ENCODE results near the gene KRT17.

The KRT17 gene

DNA sequence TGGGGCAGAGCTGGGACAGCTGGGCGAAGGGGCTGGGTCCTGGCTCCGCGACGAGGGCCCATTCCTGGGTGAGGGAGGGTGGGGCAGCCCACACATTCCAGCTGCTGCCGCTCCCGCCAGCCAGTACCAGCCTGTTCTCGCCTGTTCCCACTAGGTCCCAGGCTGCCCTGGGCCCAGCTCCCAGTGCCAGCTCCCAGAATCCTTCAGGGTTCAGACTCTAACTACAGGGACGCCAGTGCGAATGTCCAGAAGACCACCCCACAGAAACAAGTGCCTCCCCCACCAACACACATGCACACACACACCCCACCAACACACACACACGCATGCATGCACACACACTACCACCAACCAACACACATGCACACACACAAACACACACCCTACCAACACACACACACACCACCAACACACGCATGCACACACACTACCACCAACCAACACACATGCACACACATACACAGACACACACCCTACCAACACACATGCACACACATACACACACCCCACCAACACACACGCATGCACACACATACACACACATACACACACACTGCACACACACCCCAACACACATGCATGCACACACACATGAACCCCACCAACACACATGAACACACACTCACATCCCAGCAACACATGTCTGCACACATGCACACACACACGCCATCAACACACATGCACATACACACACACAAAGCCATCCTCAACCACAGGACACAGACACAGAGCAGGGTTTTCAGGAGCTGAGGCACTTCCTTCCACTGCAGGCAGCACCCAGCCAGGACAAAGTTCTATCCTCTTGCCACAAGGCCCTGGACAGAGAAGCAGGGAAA lies 27.5 kb upstream of the KRT17 start:
- H2BK120ac ChIP-seq (ENCODE audit: insufficient read depth, low read length, poor library complexity), result no peak overlapping the region
- H4K91ac ChIP-seq (ENCODE audit: low read depth, low read length), result no peak overlapping the region
- H3K14ac ChIP-seq (ENCODE audit: low read length), result no peak overlapping the region
- H3K79me1 ChIP-seq (ENCODE audit: low read length), result peaks cover 17% of the 10 kb centered on the region
- peak overlapping the region; percentile 50 for H3K4me3 ChIP-seq (ENCODE audit: low read depth, low read length)
- no peak overlapping the region for H3K4ac ChIP-seq (ENCODE audit: low read depth, low read length)
- peaks cover 3% of the 10 kb centered on the region for H3K79me2 ChIP-seq (ENCODE audit: control insufficient read depth, insufficient read depth, low read length, poor library complexity)
- H4K8ac ChIP-seq (ENCODE audit: low read depth, low read length), result no peak overlapping the region
- H3K9me3 ChIP-seq (ENCODE audit: insufficient read depth, low read depth, low read length), result peaks cover 4% of the 10 kb centered on the region
- no peak overlapping the region for H2AFZ ChIP-seq (ENCODE audit: insufficient read depth, low read length, poor library complexity)
- WGBS (ENCODE audit: extremely low coverage, insufficient coverage, insufficient read length), result no CpG with 5 or more reads among the region's 13 CpGs
- no peak overlapping the region for H3K18ac ChIP-seq (ENCODE audit: low read length)
- H3K23ac ChIP-seq (ENCODE audit: low read length), result peak overlapping the region; percentile 22
- no peak overlapping the region for H2AK5ac ChIP-seq (ENCODE audit: low read length)
- no peak overlapping the region for H4K12ac ChIP-seq (ENCODE audit: low read depth, low read length)
- H3K36me3 ChIP-seq (ENCODE audit: control insufficient read depth in 1 of 2, insufficient read depth in 2 of 2, low read length in 2 of 2), result no peaks in the 10 kb centered on the region
- H3K9ac ChIP-seq (ENCODE audit: low read length), result no peak overlapping the region
- no peak overlapping the region for H2BK5ac ChIP-seq (ENCODE audit: low read depth, low read length, poor library complexity)
- no peak overlapping the region for H3K4me2 ChIP-seq (ENCODE audit: low read length)
- no peak for DNase-seq
- H2BK12ac ChIP-seq (ENCODE audit: low read length), result no peak overlapping the region
- peaks cover 17 to 25% of the 10 kb centered on the region in 2 experiments for H3K4me1 ChIP-seq (ENCODE audit: control insufficient read depth in 1 of 2, insufficient read depth in 2 of 2, low read length in 2 of 2)
- no peaks in the 10 kb centered on the region for H3K27me3 ChIP-seq (ENCODE audit: insufficient read depth, low read length)
- no peak overlapping the region for H3K27ac ChIP-seq (ENCODE audit: low read depth, low read length)

DNA sequence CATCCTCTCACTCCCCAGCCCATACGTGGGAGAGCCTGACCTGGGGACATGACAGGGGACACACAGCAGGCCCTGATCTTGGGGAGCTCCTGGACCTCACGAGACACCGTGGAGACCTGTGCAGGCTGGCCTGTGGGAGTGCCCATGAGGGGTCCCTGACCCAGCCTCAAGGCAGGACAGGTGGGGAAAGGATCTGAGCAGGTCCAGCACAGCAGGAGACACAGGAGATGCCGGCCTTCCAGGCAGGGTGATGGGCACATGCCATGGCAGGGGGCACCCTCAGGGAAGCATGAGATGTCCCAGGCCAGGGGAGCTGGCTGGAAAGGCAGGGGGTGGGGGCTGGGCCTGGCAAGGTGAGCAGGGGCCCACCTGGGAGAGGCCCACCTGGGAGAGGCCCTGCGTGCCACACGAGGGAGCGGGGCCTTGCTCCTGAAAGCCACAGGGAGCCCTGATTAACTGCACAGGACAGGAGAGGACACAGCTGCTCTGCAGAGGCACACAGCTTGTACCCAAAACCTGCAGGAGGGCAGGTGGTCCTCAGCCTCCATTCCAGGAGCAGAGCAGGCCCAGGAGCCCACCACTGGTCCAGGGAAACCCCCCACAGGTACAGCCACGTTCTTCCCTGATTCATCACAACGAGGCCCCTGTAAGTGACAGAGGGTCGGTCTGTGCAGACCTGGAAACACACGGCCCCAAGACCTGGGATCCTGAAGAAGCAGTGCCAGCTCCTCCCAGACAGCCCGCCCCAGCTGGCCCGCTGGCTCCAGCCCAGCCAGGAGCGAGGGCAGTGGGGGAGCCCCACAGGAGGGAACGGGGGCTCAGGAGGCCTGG lies 26.6 kb upstream of the KRT17 start:
- Histone ChIP-seq H2AFZ (ENCODE audit: insufficient read depth, low read length, poor library complexity) (no peak overlapping the region), H3K4me1 (ENCODE audit: control insufficient read depth in 1 of 2, insufficient read depth in 2 of 2, low read length in 2 of 2) (peaks cover 20 to 25% of the 10 kb centered on the region in 2 experiments), H3K4me2 (ENCODE audit: low read length) (no peak overlapping the region), H3K27ac (ENCODE audit: low read depth, low read length) (no peak overlapping the region), H2BK5ac (ENCODE audit: low read depth, low read length, poor library complexity) (no peak overlapping the region), H4K12ac (ENCODE audit: low read depth, low read length) (no peak overlapping the region), H3K4ac (ENCODE audit: low read depth, low read length) (no peak overlapping the region), H3K9ac (ENCODE audit: low read length) (no peak overlapping the region), H2AK5ac (ENCODE audit: low read length) (no peak overlapping the region), H4K8ac (ENCODE audit: low read depth, low read length) (no peak overlapping the region), H3K79me1 (ENCODE audit: low read length) (peaks cover 20% of the 10 kb centered on the region), H3K18ac (ENCODE audit: low read length) (no peak overlapping the region), H3K14ac (ENCODE audit: low read length) (no peak overlapping the region), H3K23ac (ENCODE audit: low read length) (no peak overlapping the region), H2BK120ac (ENCODE audit: insufficient read depth, low read length, poor library complexity) (no peak overlapping the region), H3K27me3 (ENCODE audit: insufficient read depth, low read length) (no peaks in the 10 kb centered on the region), H3K36me3 (ENCODE audit: control insufficient read depth in 1 of 2, insufficient read depth in 2 of 2, low read length in 2 of 2) (no peaks in the 10 kb centered on the region), H3K79me2 (ENCODE audit: control insufficient read depth, insufficient read depth, low read length, poor library complexity) (peaks cover 3% of the 10 kb centered on the region), H2BK12ac (ENCODE audit: low read length) (no peak overlapping the region), H4K91ac (ENCODE audit: low read depth, low read length) (no peak overlapping the region), H3K4me3 (ENCODE audit: low read depth, low read length) (no peak overlapping the region), H3K9me3 (ENCODE audit: insufficient read depth, low read depth, low read length) (peaks cover 2% of the 10 kb centered on the region)
- WGBS (ENCODE audit: extremely low coverage, insufficient coverage, insufficient read length), result no CpG with 5 or more reads among the region's 15 CpGs
- no peak for DNase-seq

DNA sequence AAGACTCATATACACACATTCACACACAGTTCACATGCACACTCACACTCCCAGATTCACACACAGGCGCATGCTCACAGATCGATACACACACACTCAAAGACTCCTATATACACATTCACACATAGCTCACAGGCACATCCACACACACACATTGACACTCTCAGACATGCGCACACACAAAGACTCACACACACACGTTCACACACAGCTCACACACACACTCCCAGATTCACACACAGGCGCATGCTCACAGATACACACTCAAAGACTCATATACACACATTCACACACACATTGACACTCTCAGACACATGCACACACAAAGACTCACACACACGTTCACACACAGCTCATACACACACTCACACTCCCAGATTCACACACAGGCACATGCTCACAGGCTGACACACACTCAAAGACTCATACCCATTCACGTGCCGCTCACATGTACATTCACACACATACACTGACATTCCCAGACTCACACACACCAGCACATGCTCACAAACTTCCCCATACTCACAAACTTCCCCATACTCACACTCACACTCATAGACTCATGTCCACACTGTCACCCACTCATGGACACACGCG lies 25.6 kb upstream of the KRT17 start:
- Histone ChIP-seq H4K91ac (ENCODE audit: low read depth, low read length) (no peak overlapping the region), H4K12ac (ENCODE audit: low read depth, low read length) (no peak overlapping the region), H3K4me1 (ENCODE audit: control insufficient read depth in 1 of 2, insufficient read depth in 2 of 2, low read length in 2 of 2) (peaks cover 20 to 25% of the 10 kb centered on the region in 2 experiments), H3K4ac (ENCODE audit: low read depth, low read length) (no peak overlapping the region), H2BK120ac (ENCODE audit: insufficient read depth, low read length, poor library complexity) (no peak overlapping the region), H2AFZ (ENCODE audit: insufficient read depth, low read length, poor library complexity) (no peak overlapping the region), H3K23ac (ENCODE audit: low read length) (no peak overlapping the region), H3K79me1 (ENCODE audit: low read length) (peaks cover 18% of the 10 kb centered on the region), H3K14ac (ENCODE audit: low read length) (no peak overlapping the region), H3K4me3 (ENCODE audit: low read depth, low read length) (peak overlapping the region; percentile 26), H2BK5ac (ENCODE audit: low read depth, low read length, poor library complexity) (no peak overlapping the region), H3K79me2 (ENCODE audit: control insufficient read depth, insufficient read depth, low read length, poor library complexity) (peaks cover 3% of the 10 kb centered on the region), H3K36me3 (ENCODE audit: control insufficient read depth in 1 of 2, insufficient read depth in 2 of 2, low read length in 2 of 2) (no peaks in the 10 kb centered on the region), H3K27ac (ENCODE audit: low read depth, low read length) (no peak overlapping the region), H2BK12ac (ENCODE audit: low read length) (no peak overlapping the region), H3K4me2 (ENCODE audit: low read length) (no peak overlapping the region), H3K9ac (ENCODE audit: low read length) (no peak overlapping the region), H4K8ac (ENCODE audit: low read depth, low read length) (no peak overlapping the region), H3K27me3 (ENCODE audit: insufficient read depth, low read length) (no peaks in the 10 kb centered on the region), H3K9me3 (ENCODE audit: insufficient read depth, low read depth, low read length) (peaks cover 2% of the 10 kb centered on the region), H3K18ac (ENCODE audit: low read length) (no peak overlapping the region), H2AK5ac (ENCODE audit: low read length) (no peak overlapping the region)
- WGBS (ENCODE audit: extremely low coverage, insufficient coverage, insufficient read length), result 100% methylated on average over 2 of the region's 10 CpGs
- no peak for DNase-seq

DNA sequence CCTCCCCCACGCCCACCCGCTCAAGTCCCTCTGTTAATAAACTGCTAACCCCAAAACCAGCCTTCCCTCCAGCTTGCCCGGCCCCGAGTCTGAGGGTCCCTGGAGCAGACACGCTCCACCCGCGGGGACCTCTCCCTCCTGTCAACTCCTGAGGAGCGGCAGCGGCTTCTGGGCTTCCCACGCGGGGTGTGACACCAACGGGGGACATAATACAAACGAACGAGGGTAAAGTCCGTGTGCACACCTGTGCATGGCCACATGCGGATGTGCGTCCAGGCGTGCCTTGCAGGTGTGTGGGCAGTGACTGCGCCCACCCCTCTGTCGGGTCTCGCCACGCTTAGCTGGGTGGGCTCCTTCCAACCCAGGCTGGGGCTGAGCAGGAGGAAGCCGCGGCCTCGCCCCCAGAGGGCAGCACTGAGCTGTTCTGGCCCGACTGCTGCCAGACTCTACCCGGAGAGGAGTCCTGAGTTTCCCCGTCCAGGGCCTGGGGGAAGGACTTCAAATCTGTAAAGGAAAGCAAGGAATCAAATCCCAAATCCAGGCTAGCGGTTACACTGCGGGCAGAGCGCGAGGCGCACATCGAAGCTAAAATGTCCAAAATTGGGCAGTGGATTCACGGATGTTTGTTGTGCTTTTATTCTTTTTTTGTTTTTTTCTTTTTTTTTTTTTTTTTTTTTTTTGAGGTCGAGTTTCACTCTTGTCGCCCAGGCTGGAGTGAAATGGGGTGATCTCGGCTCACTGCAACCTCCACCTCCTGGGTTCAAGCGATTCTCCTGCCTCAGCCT lies 24.2 kb upstream of the KRT17 start:
- Histone ChIP-seq H2BK12ac (ENCODE audit: low read length) (peak overlapping the region; percentile 55), H3K9me3 (ENCODE audit: insufficient read depth, low read depth, low read length) (peaks cover 2% of the 10 kb centered on the region), H2AK5ac (ENCODE audit: low read length) (no peak overlapping the region), H3K27me3 (ENCODE audit: insufficient read depth, low read length) (no peaks in the 10 kb centered on the region), H3K9ac (ENCODE audit: low read length) (peak overlapping the region; percentile 54), H3K18ac (ENCODE audit: low read length) (peak overlapping the region; percentile 32), H3K79me1 (ENCODE audit: low read length) (peaks cover 15% of the 10 kb centered on the region), H2BK120ac (ENCODE audit: insufficient read depth, low read length, poor library complexity) (peak overlapping the region; percentile 65), H3K27ac (ENCODE audit: low read depth, low read length) (no peak overlapping the region), H4K12ac (ENCODE audit: low read depth, low read length) (no peak overlapping the region), H3K36me3 (ENCODE audit: control insufficient read depth in 1 of 2, insufficient read depth in 2 of 2, low read length in 2 of 2) (no peaks in the 10 kb centered on the region), H3K4me3 (ENCODE audit: low read depth, low read length) (no peak overlapping the region), H3K4ac (ENCODE audit: low read depth, low read length) (peak overlapping the region; percentile 27), H3K23ac (ENCODE audit: low read length) (no peak overlapping the region), H3K79me2 (ENCODE audit: control insufficient read depth, insufficient read depth, low read length, poor library complexity) (peaks cover 3% of the 10 kb centered on the region), H3K14ac (ENCODE audit: low read length) (peak overlapping the region; percentile 69), H4K91ac (ENCODE audit: low read depth, low read length) (peak overlapping the region; percentile 58), H3K4me2 (ENCODE audit: low read length) (peak overlapping the region; percentile 69), H2AFZ (ENCODE audit: insufficient read depth, low read length, poor library complexity) (peak overlapping the region; percentile 65), H3K4me1 (ENCODE audit: control insufficient read depth in 1 of 2, insufficient read depth in 2 of 2, low read length in 2 of 2) (peaks cover 16% of the 10 kb centered on the region in 2 experiments), H4K8ac (ENCODE audit: low read depth, low read length) (peak overlapping the region; percentile 56), H2BK5ac (ENCODE audit: low read depth, low read length, poor library complexity) (peak overlapping the region; percentile 15)
- WGBS (ENCODE audit: extremely low coverage, insufficient coverage, insufficient read length), result no CpG with 5 or more reads among the region's 39 CpGs
- peak; percentile 81 to 91 for DNase-seq
